ENCODE data around the gene CCT2.

CCT2 gene

GRCh38 chr12:69642531-69642930 is 57.3 kb downstream of the CCT2 start:
- H3K4me3 ChIP-seq (ENCODE audit: low read depth in 1 of 2, low read length in 2 of 2) = no peak overlapping the region
- no peaks in the 10 kb centered on the region for H3K4me1 ChIP-seq (ENCODE audit: control insufficient read depth in 1 of 2, insufficient read depth in 2 of 2, low read length in 2 of 2)
- no peak overlapping the region for H3K27ac ChIP-seq (ENCODE audit: low read length)
- no peaks in the 10 kb centered on the region for H3K36me3 ChIP-seq (ENCODE audit: control insufficient read depth in 1 of 2, insufficient read depth in 2 of 2, low read length in 2 of 2)
- H3K27me3 ChIP-seq (ENCODE audit: low read depth, low read length) = no peaks in the 10 kb centered on the region
- no peaks in the 10 kb centered on the region for H3K9me3 ChIP-seq (ENCODE audit: control insufficient read depth in 1 of 2, low read length in 2 of 2)

- Histone ChIP-seq H3K4me3 (ENCODE audit: low read depth in 1 of 2, low read length in 2 of 2) (no peak overlapping the region), H3K36me3 (ENCODE audit: control insufficient read depth in 1 of 2, insufficient read depth in 2 of 2, low read length in 2 of 2) (no peaks in the 10 kb centered on the region), H3K4me1 (ENCODE audit: control insufficient read depth in 1 of 2, insufficient read depth in 2 of 2, low read length in 2 of 2) (no peaks in the 10 kb centered on the region)
Measured at GRCh38 chr12:69644511-69644910, 59.3 kb downstream of the CCT2 start.

GRCh38 chr12:69645031-69645430 is 59.8 kb downstream of the CCT2 start:
- Histone ChIP-seq H3K4me1 (ENCODE audit: control insufficient read depth in 1 of 2, insufficient read depth in 2 of 2, low read length in 2 of 2) (no peaks in the 10 kb centered on the region), H3K4me3 (ENCODE audit: low read depth in 1 of 2, low read length in 2 of 2) (no peak overlapping the region), H3K36me3 (ENCODE audit: control insufficient read depth in 1 of 2, insufficient read depth in 2 of 2, low read length in 2 of 2) (no peaks in the 10 kb centered on the region), H3K9me3 (ENCODE audit: control insufficient read depth in 1 of 2, low read length in 2 of 2) (no peaks in the 10 kb centered on the region), H3K27me3 (ENCODE audit: low read depth, low read length) (no peaks in the 10 kb centered on the region), H3K27ac (ENCODE audit: low read length) (no peak overlapping the region)

More at GRCh38 chr12:69644511-69644910, 59.3 kb downstream of the CCT2 start:
- Histone ChIP-seq H3K9me3 (ENCODE audit: control insufficient read depth in 1 of 2, low read length in 2 of 2) (no peaks in the 10 kb centered on the region), H3K27me3 (ENCODE audit: low read depth, low read length) (no peaks in the 10 kb centered on the region), H3K27ac (ENCODE audit: low read length) (no peak overlapping the region)

GRCh38 chr12:69647178-69647577 is 61.9 kb downstream of the CCT2 start:
- Histone ChIP-seq H3K27ac (ENCODE audit: low read length) (no peak overlapping the region), H3K9me3 (ENCODE audit: control insufficient read depth in 1 of 2, low read length in 2 of 2) (no peaks in the 10 kb centered on the region)

GRCh38 chr12:69648476-69648875 is 63.2 kb downstream of the CCT2 start:
- H3K36me3 ChIP-seq (ENCODE audit: control insufficient read depth in 1 of 2, insufficient read depth in 2 of 2, low read length in 2 of 2) = no peaks in the 10 kb centered on the region

More at GRCh38 chr12:69647178-69647577, 61.9 kb downstream of the CCT2 start:
- Histone ChIP-seq H3K27me3 (ENCODE audit: low read depth, low read length) (no peaks in the 10 kb centered on the region), H3K36me3 (ENCODE audit: control insufficient read depth in 1 of 2, insufficient read depth in 2 of 2, low read length in 2 of 2) (no peaks in the 10 kb centered on the region), H3K4me1 (ENCODE audit: control insufficient read depth in 1 of 2, insufficient read depth in 2 of 2, low read length in 2 of 2) (no peaks in the 10 kb centered on the region), H3K4me3 (ENCODE audit: low read depth in 1 of 2, low read length in 2 of 2) (no peak overlapping the region)

GRCh38 chr12:69649529-69649928 is 64.3 kb downstream of the CCT2 start:
- Histone ChIP-seq H3K4me1 (ENCODE audit: control insufficient read depth in 1 of 2, insufficient read depth in 2 of 2, low read length in 2 of 2) (no peaks in the 10 kb centered on the region), H3K4me3 (ENCODE audit: low read depth in 1 of 2, low read length in 2 of 2) (no peak overlapping the region), H3K27me3 (ENCODE audit: low read depth, low read length) (no peaks in the 10 kb centered on the region), H3K9me3 (ENCODE audit: control insufficient read depth in 1 of 2, low read length in 2 of 2) (no peaks in the 10 kb centered on the region), H3K36me3 (ENCODE audit: control insufficient read depth in 1 of 2, insufficient read depth in 2 of 2, low read length in 2 of 2) (no peaks in the 10 kb centered on the region), H3K27ac (ENCODE audit: low read length) (no peak overlapping the region)

More at GRCh38 chr12:69648476-69648875, 63.2 kb downstream of the CCT2 start:
- Histone ChIP-seq H3K4me3 (ENCODE audit: low read depth in 1 of 2, low read length in 2 of 2) (no peak overlapping the region), H3K27ac (ENCODE audit: low read length) (no peak overlapping the region), H3K27me3 (ENCODE audit: low read depth, low read length) (no peaks in the 10 kb centered on the region), H3K4me1 (ENCODE audit: control insufficient read depth in 1 of 2, insufficient read depth in 2 of 2, low read length in 2 of 2) (no peaks in the 10 kb centered on the region), H3K9me3 (ENCODE audit: control insufficient read depth in 1 of 2, low read length in 2 of 2) (no peaks in the 10 kb centered on the region)
